Mesothelial cell of epicardium (in vitro differentiated cells): ENCODE data around the gene NPIPA8. TPM values are rescaled to one million over a fixed set of nuclear protein-coding genes. Genes with fewer than 3 reads are reported as not detected.
"Not testable (repeated sequence)": the region's sequence is repeated elsewhere in the genome, so short reads cannot be mapped to it uniquely, and the experiment has no call there.

ENCODE experiments used
- DNase-seq, 2 experiments: peaks; one replicate each; pipeline ENCODE4 v3.0.0; 2021; ENCODE audit warnings: low spot score in 2 of 2; ENCODE audit not compliant: unreplicated experiment in 2 of 2
- H3K27ac Mint-ChIP-seq: 2 replicates; pipeline ENCODE4 v1.8.0; 2021; ENCODE audit warnings: mixed read lengths
- H3K27me3 Mint-ChIP-seq: 2 replicates; pipeline ENCODE4 v1.8.0; 2021; ENCODE audit warnings: low read depth, mixed read lengths
- H3K36me3 Mint-ChIP-seq: 2 replicates; pipeline ENCODE4 v1.8.0; 2021; ENCODE audit warnings: mixed read lengths
- H3K4me1 Mint-ChIP-seq: 2 replicates; pipeline ENCODE4 v1.8.0; 2021; ENCODE audit warnings: mixed read lengths
- H3K4me3 Mint-ChIP-seq: 2 replicates; pipeline ENCODE4 v1.8.0; 2021; ENCODE audit warnings: mild to moderate bottlenecking, moderate library complexity, mixed read lengths
- H3K9me3 Mint-ChIP-seq: 2 replicates; pipeline ENCODE4 v1.8.0; 2021; ENCODE audit warnings: mixed read lengths
- total RNA-seq: library from RNA; stranded (reverse); gene quantifications from 3 replicates; pipeline ENCODE4 v1.2.1, GENCODE V29; 2021

The NPIPA8 gene
- 0.38 to 0.93 TPM (median 0.60 TPM) in 3 replicates for total RNA-seq

DNA sequence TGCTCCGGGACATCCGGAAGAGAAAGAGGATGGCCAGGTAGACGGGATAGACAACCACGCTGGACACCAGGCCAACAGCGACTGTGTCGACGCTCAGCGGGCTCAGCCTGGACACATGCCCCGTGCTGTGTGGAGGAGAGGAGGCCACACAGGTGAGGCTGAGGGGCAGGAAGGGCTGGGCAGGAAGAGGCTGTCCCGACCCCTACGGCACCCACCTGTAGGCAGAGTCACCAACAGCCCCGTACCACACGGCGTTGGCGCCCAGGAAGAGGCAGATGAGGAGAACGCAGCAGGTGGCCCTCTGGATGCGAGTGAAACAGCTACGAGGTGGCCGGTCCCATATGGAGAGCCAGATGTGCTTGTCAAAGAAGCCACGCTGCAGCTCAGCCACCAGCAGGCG, at the start of gene NPIPA8:
TSS of gene NPIPA8 (minus strand) at position 101 of the 400 bp plus-strand sequence. CDS start 4,074 bp downstream, outside the sequence.
- not testable (repeated sequence) for DNase-seq, H3K27ac Mint-ChIP-seq, H3K4me1 Mint-ChIP-seq, H3K27me3 Mint-ChIP-seq, H3K36me3 Mint-ChIP-seq, H3K9me3 Mint-ChIP-seq, H3K4me3 Mint-ChIP-seq

DNA sequence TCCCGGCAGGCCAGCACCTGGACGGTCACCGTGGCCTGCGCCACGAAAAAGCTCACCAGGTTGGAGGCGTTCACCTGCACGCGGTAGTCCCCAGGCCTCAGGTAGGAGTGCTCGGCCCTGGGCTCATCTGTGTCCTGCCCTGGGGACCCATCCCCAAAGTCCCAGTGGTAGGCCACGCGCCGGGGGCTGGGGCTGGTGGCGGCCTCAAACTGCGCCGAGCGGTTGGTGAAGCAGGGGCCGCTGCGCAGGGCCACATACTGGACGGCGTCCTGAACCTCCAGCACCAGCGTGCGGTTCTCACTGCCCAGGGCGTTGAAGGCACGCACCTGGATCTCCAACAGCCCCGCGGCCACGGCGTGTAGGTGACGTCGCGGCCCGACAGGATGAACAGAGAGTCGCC, 48.7 kb upstream of the NPIPA8 start:
- H3K4me3 Mint-ChIP-seq, H3K36me3 Mint-ChIP-seq, DNase-seq, H3K9me3 Mint-ChIP-seq, H3K4me1 Mint-ChIP-seq, H3K27ac Mint-ChIP-seq, H3K27me3 Mint-ChIP-seq: not testable (repeated sequence)

DNA sequence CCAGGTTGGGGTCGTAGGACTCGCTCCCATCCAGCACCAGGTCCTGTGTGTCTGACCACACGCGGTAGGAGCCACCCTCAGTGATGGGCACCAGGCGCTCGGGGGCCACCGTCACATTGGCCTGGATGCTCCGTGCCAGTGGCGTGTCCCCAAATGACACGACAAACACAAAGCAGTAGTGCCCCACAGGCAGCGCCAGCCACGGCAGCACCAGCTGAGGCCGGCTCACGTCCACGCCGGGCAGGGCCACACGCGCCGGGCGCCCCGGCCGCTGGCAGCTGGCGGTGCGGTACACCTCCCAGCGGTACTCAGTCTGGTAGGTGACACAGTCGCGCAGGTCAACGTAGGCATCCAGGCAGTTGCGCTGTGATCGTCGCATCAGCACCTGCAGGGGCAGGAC, 48.3 kb upstream of the NPIPA8 start:
- H3K9me3 Mint-ChIP-seq, H3K4me1 Mint-ChIP-seq, H3K4me3 Mint-ChIP-seq, H3K27ac Mint-ChIP-seq, H3K27me3 Mint-ChIP-seq, H3K36me3 Mint-ChIP-seq, DNase-seq: not testable (repeated sequence)

DNA sequence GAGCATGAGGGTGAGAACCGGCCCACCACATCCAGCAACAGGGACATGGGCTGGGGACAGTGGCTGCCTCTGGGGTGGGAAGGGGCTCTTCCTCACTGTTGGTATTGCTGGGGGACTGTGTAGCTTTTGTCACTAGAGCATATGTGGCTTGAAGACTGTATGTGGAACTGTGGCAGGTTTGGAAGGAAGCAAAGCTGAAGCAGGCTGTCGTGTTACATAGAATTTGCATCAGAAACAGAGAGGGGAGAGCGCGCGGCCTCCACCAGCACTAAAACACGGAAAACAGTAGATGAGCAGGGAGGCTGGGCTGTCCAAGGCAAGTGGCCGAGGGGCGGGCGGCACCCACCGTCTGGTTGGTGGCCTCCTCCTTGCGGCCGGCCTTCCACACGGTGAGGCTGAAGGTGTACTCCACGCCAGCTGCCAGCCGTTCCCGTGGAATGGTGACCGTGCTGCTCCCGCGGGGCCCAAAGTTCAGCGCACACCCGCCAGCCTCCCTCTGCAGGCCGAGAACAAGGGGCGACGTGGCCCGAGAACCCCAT, 47.6 kb upstream of the NPIPA8 start:
- H3K27me3 Mint-ChIP-seq, H3K9me3 Mint-ChIP-seq: not testable (repeated sequence)

GRCh38 chr16:18382696-18383095, 46.2 kb upstream of the NPIPA8 start:
- not testable (repeated sequence) for H3K4me3 Mint-ChIP-seq, H3K4me1 Mint-ChIP-seq, H3K36me3 Mint-ChIP-seq, H3K27ac Mint-ChIP-seq, DNase-seq, H3K27me3 Mint-ChIP-seq, H3K9me3 Mint-ChIP-seq

More for the DNA sequence above, 47.6 kb upstream of the NPIPA8 start:
- not testable (repeated sequence) for H3K27ac Mint-ChIP-seq, H3K36me3 Mint-ChIP-seq, H3K4me1 Mint-ChIP-seq, DNase-seq, H3K4me3 Mint-ChIP-seq

DNA sequence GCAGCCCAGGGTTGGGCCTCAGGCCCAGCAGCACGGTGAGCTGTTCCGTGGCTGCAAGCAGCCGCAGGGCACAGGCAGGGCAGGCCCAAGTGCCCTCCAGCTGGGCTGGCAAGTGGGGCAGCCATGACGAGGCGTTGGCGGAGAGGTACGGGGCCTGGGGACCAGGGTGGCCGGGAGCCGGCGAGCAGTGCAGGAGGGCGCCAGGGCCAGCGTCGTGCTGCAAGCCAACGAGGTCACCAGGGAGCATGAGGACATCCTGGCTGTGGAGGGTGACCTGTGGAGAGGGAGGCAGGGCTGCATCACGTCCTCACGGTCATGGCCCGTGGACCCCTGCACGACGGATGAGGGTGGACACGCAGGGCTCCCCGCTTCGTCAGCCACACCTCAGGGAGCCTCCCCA, 11.2 kb upstream of the NPIPA8 start:
- H3K4me1 Mint-ChIP-seq, H3K27me3 Mint-ChIP-seq, DNase-seq, H3K27ac Mint-ChIP-seq, H3K4me3 Mint-ChIP-seq, H3K36me3 Mint-ChIP-seq, H3K9me3 Mint-ChIP-seq: not testable (repeated sequence)

GRCh38 chr16:18346993-18347392, 10.5 kb upstream of the NPIPA8 start:
- DNase-seq, H3K4me3 Mint-ChIP-seq, H3K9me3 Mint-ChIP-seq, H3K36me3 Mint-ChIP-seq, H3K4me1 Mint-ChIP-seq, H3K27ac Mint-ChIP-seq, H3K27me3 Mint-ChIP-seq: not testable (repeated sequence)

DNA sequence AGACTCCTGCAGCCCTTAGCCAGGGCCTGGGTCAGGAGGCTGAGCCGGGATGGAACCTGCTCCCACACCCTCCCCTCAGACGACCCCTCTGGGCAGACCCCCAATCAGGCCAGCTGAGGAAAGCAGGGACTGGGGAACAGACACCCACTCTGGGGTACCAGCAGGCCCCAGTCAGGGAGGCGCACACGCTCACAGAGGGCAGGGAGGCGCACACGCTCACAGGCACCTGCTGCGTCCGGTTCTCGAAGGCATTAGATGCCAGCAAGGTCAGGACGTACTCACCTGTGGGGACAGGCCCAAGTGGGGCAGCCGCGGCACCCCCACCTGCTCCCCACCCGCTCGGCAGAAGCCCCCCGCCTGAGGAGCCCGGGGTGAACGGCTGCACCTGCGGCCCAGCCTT, 8.1 kb upstream of the NPIPA8 start:
- H3K27ac Mint-ChIP-seq, result not testable (repeated sequence)

GRCh38 chr16:18341986-18342385, 5.5 kb upstream of the NPIPA8 start:
- not testable (repeated sequence) for DNase-seq, H3K9me3 Mint-ChIP-seq, H3K27ac Mint-ChIP-seq, H3K4me1 Mint-ChIP-seq, H3K36me3 Mint-ChIP-seq, H3K4me3 Mint-ChIP-seq, H3K27me3 Mint-ChIP-seq

More for the DNA sequence above, 8.1 kb upstream of the NPIPA8 start:
- not testable (repeated sequence) for H3K4me3 Mint-ChIP-seq, H3K9me3 Mint-ChIP-seq, DNase-seq, H3K27me3 Mint-ChIP-seq, H3K4me1 Mint-ChIP-seq, H3K36me3 Mint-ChIP-seq

DNA sequence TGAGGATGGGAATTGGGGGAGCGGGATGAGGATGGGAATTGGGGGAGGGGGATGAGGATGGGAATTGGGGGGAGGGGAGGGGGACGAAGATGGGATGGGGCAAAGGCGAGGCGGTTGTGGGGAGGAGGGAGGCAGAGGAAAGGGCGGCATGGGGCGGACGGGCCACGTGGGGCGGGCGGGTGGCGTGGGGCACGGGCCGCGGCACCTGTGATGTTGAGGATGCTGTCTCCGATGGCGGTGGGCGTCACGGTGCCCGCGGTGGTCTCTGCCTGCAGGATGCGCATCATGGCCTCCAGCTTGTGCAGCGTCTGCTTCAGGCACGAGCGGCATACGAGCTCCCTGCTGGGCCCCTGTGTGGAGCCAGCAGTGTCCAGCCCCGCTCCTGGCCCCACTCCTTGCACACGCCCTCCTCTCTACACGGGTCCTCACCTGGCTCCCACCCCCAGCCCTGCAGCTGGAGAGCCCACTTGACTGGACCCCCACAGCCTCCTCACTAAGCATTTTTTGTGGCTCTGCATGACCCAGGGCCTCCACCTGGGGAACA, 5.0 kb upstream of the NPIPA8 start:
- not testable (repeated sequence) for DNase-seq, H3K9me3 Mint-ChIP-seq, H3K36me3 Mint-ChIP-seq, H3K27me3 Mint-ChIP-seq, H3K4me3 Mint-ChIP-seq, H3K27ac Mint-ChIP-seq, H3K4me1 Mint-ChIP-seq

DNA sequence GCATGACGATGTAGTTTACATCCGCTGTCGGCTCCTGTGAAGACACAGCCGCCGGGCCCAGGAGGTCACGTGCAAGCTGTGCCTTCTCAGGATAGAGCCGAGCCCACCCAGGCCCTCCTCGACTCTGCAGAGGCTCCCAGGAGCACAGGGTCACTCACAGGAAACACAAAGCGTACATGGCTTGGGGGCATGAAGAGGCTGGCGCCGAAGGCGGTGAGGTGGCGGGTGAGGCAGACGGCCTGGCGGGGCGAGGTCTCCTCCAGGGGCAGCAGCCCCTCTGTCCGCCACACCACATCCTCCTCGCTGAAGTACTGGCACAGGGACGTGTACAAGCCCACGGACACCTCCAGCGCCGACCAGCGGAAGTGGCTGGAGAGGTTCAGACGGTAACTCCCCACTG, 2.7 kb upstream of the NPIPA8 start:
- not testable (repeated sequence) for H3K4me1 Mint-ChIP-seq

GRCh38 chr16:18311811-18312210, 24.7 kb downstream of the NPIPA8 start:
- H3K36me3 Mint-ChIP-seq, H3K27ac Mint-ChIP-seq, H3K4me1 Mint-ChIP-seq, H3K9me3 Mint-ChIP-seq, DNase-seq, H3K4me3 Mint-ChIP-seq, H3K27me3 Mint-ChIP-seq: not testable (repeated sequence)

More for the DNA sequence above, 2.7 kb upstream of the NPIPA8 start:
- H3K9me3 Mint-ChIP-seq, H3K27ac Mint-ChIP-seq, H3K36me3 Mint-ChIP-seq, H3K4me3 Mint-ChIP-seq, H3K27me3 Mint-ChIP-seq: not testable (repeated sequence)
- peak in 1 of 2 experiments; percentile 3 for DNase-seq

- not testable (repeated sequence) for H3K4me3 Mint-ChIP-seq, H3K4me1 Mint-ChIP-seq, H3K9me3 Mint-ChIP-seq, H3K27me3 Mint-ChIP-seq, H3K36me3 Mint-ChIP-seq, DNase-seq, H3K27ac Mint-ChIP-seq
These were observed 27.4 kb downstream of the NPIPA8 start for GRCh38 chr16:18309159-18309558.

GRCh38 chr16:18307241-18307640, 29.3 kb downstream of the NPIPA8 start:
- DNase-seq, H3K4me1 Mint-ChIP-seq, H3K9me3 Mint-ChIP-seq, H3K36me3 Mint-ChIP-seq, H3K27ac Mint-ChIP-seq, H3K27me3 Mint-ChIP-seq, H3K4me3 Mint-ChIP-seq: not testable (repeated sequence)

DNA sequence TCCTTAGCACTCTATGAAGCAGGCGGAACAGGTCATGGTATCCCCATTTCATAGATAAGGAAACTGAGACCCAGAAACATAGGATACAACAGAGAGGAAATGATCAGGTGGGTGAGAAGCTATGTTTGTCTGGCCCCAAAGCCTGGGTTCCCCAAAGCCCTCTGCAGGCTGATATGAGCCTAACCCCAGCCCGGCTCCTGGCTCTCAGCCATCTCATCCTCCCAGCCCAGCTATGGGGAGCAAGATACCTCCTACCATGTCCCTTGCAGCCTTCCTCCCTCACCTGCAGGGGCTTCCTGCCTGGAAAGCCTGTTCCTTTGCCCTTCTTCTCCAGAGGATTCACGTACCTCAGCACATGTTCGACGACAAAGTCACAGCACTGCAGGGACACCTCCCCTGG, 30.5 kb downstream of the NPIPA8 start:
- not testable (repeated sequence) for DNase-seq, H3K27ac Mint-ChIP-seq, H3K27me3 Mint-ChIP-seq, H3K4me1 Mint-ChIP-seq, H3K9me3 Mint-ChIP-seq, H3K36me3 Mint-ChIP-seq, H3K4me3 Mint-ChIP-seq
